ENCODE results near the gene JAZF1.

Gene JAZF1

GRCh38 chr7:28106321-28106829 is 74.2 kb downstream of the JAZF1 start:
- DNase-seq (ENCODE audit: low spot score), result peak; percentile 23

- DNase-seq (ENCODE audit: low spot score), result no peak
Measured at GRCh38 chr7:28105234-28105633, 75.4 kb downstream of the JAZF1 start.

- no peak for DNase-seq (ENCODE audit: low spot score)
Measured at GRCh38 chr7:28104811-28105210, 75.8 kb downstream of the JAZF1 start.

GRCh38 chr7:28104041-28104541 is 76.5 kb downstream of the JAZF1 start:
- no peak for DNase-seq (ENCODE audit: low spot score)

DNA sequence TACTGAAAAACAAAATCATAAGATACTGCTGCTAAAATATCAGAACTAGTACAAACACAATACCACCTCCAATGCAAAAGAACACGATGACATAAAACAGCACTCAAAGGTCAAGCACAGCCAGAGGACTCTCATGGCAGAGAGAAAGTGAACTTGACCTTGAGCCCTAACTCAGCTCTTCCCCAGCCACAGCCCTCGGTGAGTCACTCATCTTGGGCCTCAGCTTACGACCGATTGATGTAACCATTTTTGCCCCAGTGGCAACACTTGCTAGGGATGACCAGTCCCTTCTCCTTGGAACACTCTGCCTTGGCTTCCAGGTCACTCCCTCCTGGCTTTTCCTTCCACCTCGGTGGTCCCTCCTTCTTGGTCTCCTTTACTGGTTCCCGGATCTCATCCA is 77.8 kb downstream of the JAZF1 start:
- peak; percentile 30 for DNase-seq (ENCODE audit: low spot score)

- DNase-seq (ENCODE audit: low spot score), result peak; percentile 75
Measured at GRCh38 chr7:28096713-28097112, 83.9 kb downstream of the JAZF1 start.

GRCh38 chr7:28095231-28095630 is 85.4 kb downstream of the JAZF1 start:
- no peak for DNase-seq (ENCODE audit: low spot score)

GRCh38 chr7:28093623-28094232 is 86.9 kb downstream of the JAZF1 start:
- DNase-seq (ENCODE audit: low spot score), result peak; percentile 53

GRCh38 chr7:28091190-28091589 is 89.4 kb downstream of the JAZF1 start:
- no peak for DNase-seq (ENCODE audit: low spot score)

DNA sequence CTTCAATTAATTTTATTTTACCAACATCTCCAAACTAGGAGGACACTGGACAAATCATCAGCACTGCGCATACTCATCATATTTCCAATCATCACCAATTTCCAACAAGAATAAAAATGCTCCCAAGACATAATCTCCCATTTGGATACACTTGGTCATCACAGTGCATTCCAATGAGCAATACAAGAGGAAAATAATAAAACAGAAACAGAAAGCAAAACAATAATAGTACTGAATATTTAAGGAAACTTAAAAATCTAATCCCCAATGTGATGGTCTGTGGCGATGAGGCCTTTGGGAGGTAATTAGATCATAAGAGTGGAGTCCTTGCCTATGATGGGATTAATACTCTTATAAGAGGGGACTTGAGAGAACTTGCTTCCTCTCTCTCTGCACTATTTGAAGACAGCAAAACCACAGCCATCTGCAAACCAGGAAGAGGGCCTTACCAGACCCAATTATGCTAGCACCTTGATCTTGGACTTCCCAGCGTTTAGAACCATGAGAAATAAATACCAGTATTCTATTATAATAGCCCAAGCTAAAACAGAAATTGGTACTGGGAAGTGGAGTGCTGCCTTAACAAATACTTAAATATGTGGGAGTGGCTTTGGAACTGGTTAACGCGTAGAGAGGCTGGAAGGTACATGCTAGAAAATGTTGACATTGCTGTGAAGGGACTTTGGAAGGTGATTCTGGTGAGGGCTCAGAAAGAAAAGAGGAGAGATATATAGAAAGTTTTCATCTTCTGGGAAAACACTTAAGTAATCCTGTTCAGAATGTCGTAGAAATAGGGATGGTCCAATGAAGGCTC is 91.5 kb downstream of the JAZF1 start:
- DNase-seq (ENCODE audit: low spot score), result no peak

DNA sequence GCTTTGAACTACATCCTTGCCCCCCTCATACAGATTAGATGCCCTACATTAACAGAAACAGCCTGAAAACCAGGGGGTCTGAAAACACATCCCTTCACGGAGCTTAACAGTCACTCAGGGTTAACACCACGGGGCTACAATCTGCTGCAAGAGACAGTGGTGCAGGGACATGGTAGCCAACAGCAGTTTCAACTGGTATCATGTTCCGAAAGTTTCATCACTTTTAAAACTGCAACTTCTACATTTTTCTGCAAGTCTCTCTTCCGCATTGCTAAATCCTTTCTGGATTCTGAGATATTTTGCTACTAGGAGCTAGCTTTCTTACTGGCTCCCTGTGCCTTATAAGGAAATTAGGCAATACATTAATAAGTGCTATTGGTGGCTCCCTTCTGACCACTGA is 92.6 kb downstream of the JAZF1 start:
- DNase-seq (ENCODE audit: low spot score), result no peak

DNA sequence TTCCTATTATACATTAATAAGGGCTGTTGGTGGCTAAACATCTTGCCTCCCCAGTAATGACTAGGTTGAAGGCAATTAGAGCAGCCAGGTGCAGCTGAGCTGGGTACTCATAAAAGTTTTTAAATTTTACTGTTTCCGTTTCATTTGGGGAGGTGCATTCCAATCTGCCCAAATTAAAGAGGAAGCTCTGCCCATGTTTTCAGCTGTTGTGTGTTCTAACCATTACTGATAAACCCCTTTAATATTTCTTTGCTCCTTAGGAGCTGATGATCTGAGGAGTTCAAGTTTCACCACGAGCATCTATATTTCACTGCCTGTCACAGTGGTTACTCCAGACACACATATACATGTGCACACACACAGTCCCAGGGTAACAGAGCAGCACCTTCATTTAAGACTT is 94.4 kb downstream of the JAZF1 start:
- no peak for DNase-seq (ENCODE audit: low spot score)

GRCh38 chr7:28083998-28084985 is 96.3 kb downstream of the JAZF1 start:
- DNase-seq (ENCODE audit: low spot score), result no peak

- DNase-seq (ENCODE audit: low spot score), result no peak
Measured at GRCh38 chr7:28083164-28083997, 97.2 kb downstream of the JAZF1 start.

DNA sequence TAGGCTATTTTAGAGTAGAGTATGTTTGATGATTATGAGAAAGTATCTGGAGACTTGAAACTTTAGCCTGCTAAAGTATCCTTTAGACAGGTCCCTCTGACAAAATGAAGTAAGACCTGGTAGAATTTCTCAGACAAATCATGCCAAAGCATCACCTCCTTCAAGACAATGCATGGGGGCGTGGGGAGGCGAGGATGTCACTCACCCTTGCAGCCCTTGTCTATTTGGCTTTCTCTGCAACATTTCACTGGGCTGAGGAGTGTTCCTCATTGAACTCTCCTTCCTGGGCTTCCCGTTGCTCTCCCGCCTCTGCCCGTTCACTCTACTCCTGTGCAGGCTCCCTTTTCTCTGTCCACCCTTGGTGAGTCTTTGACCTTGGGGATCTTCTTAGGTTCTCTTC is 98.5 kb downstream of the JAZF1 start:
- no peak for DNase-seq (ENCODE audit: low spot score)

DNA sequence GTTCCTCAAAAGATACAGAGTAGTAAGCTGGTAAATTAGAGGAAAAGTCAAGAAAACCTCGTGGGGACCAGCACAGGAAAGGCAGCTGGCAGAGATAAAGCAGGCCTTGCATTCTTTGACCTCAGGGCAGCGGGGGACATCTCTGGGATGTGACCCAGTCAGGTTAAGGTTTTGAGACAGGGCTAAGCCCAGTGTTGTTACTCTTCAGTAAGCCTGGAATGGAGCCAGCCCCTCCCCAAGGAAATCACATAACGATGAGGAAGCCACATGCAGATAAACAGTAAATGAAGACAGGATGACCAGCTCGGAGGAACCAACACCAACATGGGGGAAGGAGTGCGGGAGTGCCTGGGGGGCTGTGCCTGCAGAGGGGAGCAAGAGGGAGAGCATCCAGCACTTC is 99.6 kb downstream of the JAZF1 start:
- no peak for DNase-seq (ENCODE audit: low spot score)

- DNase-seq (ENCODE audit: low spot score), result peak; percentile 42
Measured at GRCh38 chr7:28078036-28078901, 102.3 kb downstream of the JAZF1 start.

- no peak for DNase-seq (ENCODE audit: low spot score)
Measured at GRCh38 chr7:28077616-28078015, 103.0 kb downstream of the JAZF1 start.

GRCh38 chr7:28076423-28077200 is 104.0 kb downstream of the JAZF1 start:
- DNase-seq (ENCODE audit: low spot score), result no peak

Data from AG08396 (cell line).